ENCODE results near the gene TTC21A.

Gene TTC21A

GRCh38 chr3:39115870-39116269 lies 8.4 kb downstream of the TTC21A start:
- Histone ChIP-seq H3K4me3 (ENCODE audit: insufficient read depth, low read depth, low read length) (no peak overlapping the region), H3K9me3 (ENCODE audit: control insufficient read depth, low read length) (no peaks in the 10 kb centered on the region), H3K36me3 (ENCODE audit: control insufficient read depth, insufficient read depth, low read length) (no peaks in the 10 kb centered on the region), H3K27ac (ENCODE audit: insufficient read depth, low read depth, low read length, poor library complexity, severe bottlenecking) (no peak overlapping the region), H3K27me3 (ENCODE audit: control insufficient read depth, insufficient read depth, low read length, poor library complexity, severe bottlenecking) (no peaks in the 10 kb centered on the region), H3K4me1 (ENCODE audit: control insufficient read depth, insufficient read depth, low read length) (no peaks in the 10 kb centered on the region)
- WGBS, 2 experiments: 92 to 94% methylated on average over 3 of the region's 3 CpGs

GRCh38 chr3:39118079-39118478 lies 10.6 kb downstream of the TTC21A start:
- 88 to 90% methylated on average over 3 of the region's 3 CpGs for WGBS, 2 experiments

DNA sequence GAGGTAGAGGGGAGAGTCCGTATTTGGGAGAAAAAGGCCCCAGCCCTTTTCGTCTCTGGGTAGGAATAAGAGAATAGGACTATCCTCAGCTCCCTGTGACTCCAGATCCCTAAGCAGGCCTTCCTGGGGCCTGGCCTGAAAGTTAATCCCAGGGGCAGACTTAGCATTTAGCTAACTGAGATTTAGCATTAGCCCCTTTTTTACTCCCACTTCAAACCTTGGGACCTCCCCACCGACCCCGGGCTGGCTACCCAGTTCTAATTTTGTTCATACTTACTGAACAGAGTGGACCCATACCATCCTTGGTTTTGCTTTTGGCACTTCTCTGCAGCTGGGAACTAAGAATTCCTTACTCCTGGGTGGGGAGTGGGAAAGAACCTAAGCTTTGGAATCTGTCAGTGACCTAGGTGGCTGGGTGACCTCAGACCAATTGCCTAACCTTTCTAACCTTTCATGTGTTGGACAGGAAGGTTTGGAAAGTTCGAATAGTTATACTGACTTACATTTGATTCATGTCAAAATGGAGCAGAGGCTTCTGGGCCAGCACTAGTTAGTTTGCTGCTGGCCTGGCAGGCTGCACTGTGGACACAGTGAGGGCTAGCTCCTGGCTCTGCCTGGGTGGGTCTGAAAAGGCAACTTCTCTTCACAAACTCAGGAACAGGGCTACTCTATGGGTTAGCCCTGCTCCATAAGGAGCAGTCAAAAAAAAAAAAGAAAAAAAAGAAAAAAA lies 11.6 kb downstream of the TTC21A start:
- 75 to 82% methylated on average over 5 of the region's 5 CpGs for WGBS, 2 experiments
- Histone ChIP-seq H3K27ac (ENCODE audit: insufficient read depth, low read depth, low read length, poor library complexity, severe bottlenecking) (no peak overlapping the region), H3K4me3 (ENCODE audit: insufficient read depth, low read depth, low read length) (no peak overlapping the region), H3K9me3 (ENCODE audit: control insufficient read depth, low read length) (no peaks in the 10 kb centered on the region), H3K4me1 (ENCODE audit: control insufficient read depth, insufficient read depth, low read length) (no peaks in the 10 kb centered on the region), H3K27me3 (ENCODE audit: control insufficient read depth, insufficient read depth, low read length, poor library complexity, severe bottlenecking) (no peaks in the 10 kb centered on the region), H3K36me3 (ENCODE audit: control insufficient read depth, insufficient read depth, low read length) (no peaks in the 10 kb centered on the region)

More at GRCh38 chr3:39118079-39118478, 10.6 kb downstream of the TTC21A start:
- H3K36me3 ChIP-seq (ENCODE audit: control insufficient read depth, insufficient read depth, low read length): no peaks in the 10 kb centered on the region
- H3K4me1 ChIP-seq (ENCODE audit: control insufficient read depth, insufficient read depth, low read length): no peaks in the 10 kb centered on the region
- H3K27me3 ChIP-seq (ENCODE audit: control insufficient read depth, insufficient read depth, low read length, poor library complexity, severe bottlenecking): no peaks in the 10 kb centered on the region
- no peaks in the 10 kb centered on the region for H3K9me3 ChIP-seq (ENCODE audit: control insufficient read depth, low read length)
- H3K4me3 ChIP-seq (ENCODE audit: insufficient read depth, low read depth, low read length): no peak overlapping the region
- no peak overlapping the region for H3K27ac ChIP-seq (ENCODE audit: insufficient read depth, low read depth, low read length, poor library complexity, severe bottlenecking)

DNA sequence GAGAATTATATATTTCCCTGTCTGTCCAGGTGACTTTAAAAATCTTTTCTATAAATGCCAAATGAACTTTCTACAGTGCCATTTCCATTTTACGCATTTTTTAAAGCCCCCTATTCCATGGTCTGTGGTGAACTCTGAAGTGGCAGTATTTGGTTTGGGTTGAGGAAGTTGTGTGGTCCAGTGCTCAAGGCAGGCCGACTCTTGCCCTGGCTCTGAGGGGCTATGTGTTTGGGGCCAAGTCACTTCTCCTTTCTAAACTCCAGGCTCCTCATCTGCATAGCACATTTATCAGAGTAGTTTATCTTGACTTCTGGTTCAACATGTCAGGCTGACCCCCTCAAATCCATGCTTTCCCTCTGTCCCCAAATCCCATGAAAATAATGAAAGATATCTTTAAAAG lies 14.1 kb downstream of the TTC21A start:
- WGBS, 2 experiments: 89 to 100% methylated on average over 1 to 2 of the region's 2 CpGs
- no peak overlapping the region for H3K27ac ChIP-seq (ENCODE audit: insufficient read depth, low read depth, low read length, poor library complexity, severe bottlenecking)
- no peaks in the 10 kb centered on the region for H3K4me1 ChIP-seq (ENCODE audit: control insufficient read depth, insufficient read depth, low read length)
- no peaks in the 10 kb centered on the region for H3K27me3 ChIP-seq (ENCODE audit: control insufficient read depth, insufficient read depth, low read length, poor library complexity, severe bottlenecking)
- H3K9me3 ChIP-seq (ENCODE audit: control insufficient read depth, low read length): no peaks in the 10 kb centered on the region
- H3K36me3 ChIP-seq (ENCODE audit: control insufficient read depth, insufficient read depth, low read length): no peaks in the 10 kb centered on the region
- H3K4me3 ChIP-seq (ENCODE audit: insufficient read depth, low read depth, low read length): no peak overlapping the region

GRCh38 chr3:39122813-39123212 lies 15.3 kb downstream of the TTC21A start:
- H3K27ac ChIP-seq (ENCODE audit: insufficient read depth, low read depth, low read length, poor library complexity, severe bottlenecking): no peak overlapping the region
- WGBS, 2 experiments: 90 to 92% methylated on average over 1 of the region's 1 CpG
- no peaks in the 10 kb centered on the region for H3K4me1 ChIP-seq (ENCODE audit: control insufficient read depth, insufficient read depth, low read length)
- H3K27me3 ChIP-seq (ENCODE audit: control insufficient read depth, insufficient read depth, low read length, poor library complexity, severe bottlenecking): no peaks in the 10 kb centered on the region
- no peak overlapping the region for H3K4me3 ChIP-seq (ENCODE audit: insufficient read depth, low read depth, low read length)
- no peaks in the 10 kb centered on the region for H3K36me3 ChIP-seq (ENCODE audit: control insufficient read depth, insufficient read depth, low read length)
- H3K9me3 ChIP-seq (ENCODE audit: control insufficient read depth, low read length): no peaks in the 10 kb centered on the region

- WGBS, 2 experiments: 79 to 82% methylated on average over 5 of the region's 5 CpGs
- H3K27ac ChIP-seq (ENCODE audit: insufficient read depth, low read depth, low read length, poor library complexity, severe bottlenecking): no peak overlapping the region
- H3K36me3 ChIP-seq (ENCODE audit: control insufficient read depth, insufficient read depth, low read length): no peaks in the 10 kb centered on the region
- no peaks in the 10 kb centered on the region for H3K27me3 ChIP-seq (ENCODE audit: control insufficient read depth, insufficient read depth, low read length, poor library complexity, severe bottlenecking)
- no peak overlapping the region for H3K4me3 ChIP-seq (ENCODE audit: insufficient read depth, low read depth, low read length)
- H3K9me3 ChIP-seq (ENCODE audit: control insufficient read depth, low read length): no peaks in the 10 kb centered on the region
- H3K4me1 ChIP-seq (ENCODE audit: control insufficient read depth, insufficient read depth, low read length): no peaks in the 10 kb centered on the region
Observed at GRCh38 chr3:39124876-39125840, 17.7 kb downstream of the TTC21A start.

DNA sequence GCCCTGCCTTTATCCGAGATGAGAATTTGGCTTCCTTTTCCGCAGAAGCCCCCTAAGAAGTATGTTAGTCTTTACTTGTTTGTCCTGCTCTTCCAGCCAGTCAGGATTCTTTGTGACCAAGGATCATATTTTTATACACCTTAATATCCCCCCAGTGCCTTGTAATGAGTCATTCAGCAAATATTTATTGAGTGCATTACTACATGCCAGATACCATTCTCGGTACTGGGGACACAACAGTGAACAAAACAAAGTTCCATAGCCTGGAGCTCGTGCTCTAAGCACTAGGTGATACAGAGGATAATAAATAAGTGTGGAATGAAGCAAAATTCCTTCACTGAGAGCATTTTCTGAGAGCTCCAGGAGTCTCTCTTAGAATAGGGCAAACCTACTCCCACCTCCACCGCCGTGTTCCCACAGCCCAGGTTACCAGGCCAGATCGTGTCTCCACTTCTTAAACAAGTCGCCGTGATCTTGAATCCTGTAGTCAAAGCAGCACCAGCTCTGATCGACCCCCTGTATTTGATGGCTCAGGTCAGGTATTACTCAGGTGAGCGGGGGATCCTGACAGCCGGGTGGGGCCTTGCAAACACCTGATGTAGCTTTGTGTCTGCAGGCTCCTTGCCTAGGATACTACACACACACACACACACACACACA lies 18.5 kb downstream of the TTC21A start:
- no peaks in the 10 kb centered on the region for H3K9me3 ChIP-seq (ENCODE audit: control insufficient read depth, low read length)
- no peaks in the 10 kb centered on the region for H3K27me3 ChIP-seq (ENCODE audit: control insufficient read depth, insufficient read depth, low read length, poor library complexity, severe bottlenecking)
- no peaks in the 10 kb centered on the region for H3K4me1 ChIP-seq (ENCODE audit: control insufficient read depth, insufficient read depth, low read length)
- WGBS, 2 experiments: 83% methylated on average over 12 of the region's 12 CpGs
- no peaks in the 10 kb centered on the region for H3K36me3 ChIP-seq (ENCODE audit: control insufficient read depth, insufficient read depth, low read length)
- H3K4me3 ChIP-seq (ENCODE audit: insufficient read depth, low read depth, low read length): no peak overlapping the region
- no peak overlapping the region for H3K27ac ChIP-seq (ENCODE audit: insufficient read depth, low read depth, low read length, poor library complexity, severe bottlenecking)

GRCh38 chr3:39126532-39127071 lies 19.1 kb downstream of the TTC21A start:
- no peak overlapping the region for H3K27ac ChIP-seq (ENCODE audit: insufficient read depth, low read depth, low read length, poor library complexity, severe bottlenecking)
- 74 to 75% methylated on average over 6 of the region's 6 CpGs for WGBS, 2 experiments

DNA sequence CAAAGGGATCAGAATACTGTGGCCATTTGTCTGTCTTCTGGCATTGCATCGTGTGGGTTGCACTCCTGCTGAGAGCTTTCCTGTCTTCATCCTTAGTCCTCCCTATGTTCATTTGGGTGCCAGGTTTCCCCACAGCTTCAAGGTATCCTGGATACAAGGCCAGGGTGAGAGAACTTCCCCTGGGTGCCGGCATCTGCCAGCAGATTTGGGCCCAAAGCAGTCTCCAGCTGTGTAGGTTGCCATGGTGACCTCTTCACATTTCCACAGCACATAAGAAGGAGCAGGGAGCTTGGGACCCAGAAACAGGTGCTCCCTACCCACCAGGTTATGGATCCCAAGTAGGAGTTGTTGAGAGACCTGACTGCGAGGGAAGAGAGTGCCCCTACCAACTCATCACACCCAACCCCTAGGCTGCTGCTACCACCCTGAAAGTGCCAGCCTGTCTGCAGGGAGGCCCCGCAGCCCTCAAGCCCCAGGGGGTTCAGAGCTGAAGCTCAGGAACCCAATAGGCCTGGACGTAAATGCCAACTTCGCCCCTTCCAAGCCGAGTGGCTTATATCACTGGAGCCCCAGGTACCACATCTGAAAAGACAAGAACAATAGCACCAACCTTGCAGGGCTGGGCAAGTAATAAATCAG lies 19.9 kb downstream of the TTC21A start:
- Histone ChIP-seq H3K27me3 (ENCODE audit: control insufficient read depth, insufficient read depth, low read length, poor library complexity, severe bottlenecking) (no peaks in the 10 kb centered on the region), H3K36me3 (ENCODE audit: control insufficient read depth, insufficient read depth, low read length) (no peaks in the 10 kb centered on the region), H3K9me3 (ENCODE audit: control insufficient read depth, low read length) (no peaks in the 10 kb centered on the region), H3K4me3 (ENCODE audit: insufficient read depth, low read depth, low read length) (no peak overlapping the region), H3K4me1 (ENCODE audit: control insufficient read depth, insufficient read depth, low read length) (no peaks in the 10 kb centered on the region), H3K27ac (ENCODE audit: insufficient read depth, low read depth, low read length, poor library complexity, severe bottlenecking) (no peak overlapping the region)
- WGBS, 2 experiments: 78% methylated on average over 7 of the region's 7 CpGs

More at GRCh38 chr3:39126532-39127071, 19.1 kb downstream of the TTC21A start:
- no peaks in the 10 kb centered on the region for H3K4me1 ChIP-seq (ENCODE audit: control insufficient read depth, insufficient read depth, low read length)
- no peaks in the 10 kb centered on the region for H3K36me3 ChIP-seq (ENCODE audit: control insufficient read depth, insufficient read depth, low read length)
- H3K27me3 ChIP-seq (ENCODE audit: control insufficient read depth, insufficient read depth, low read length, poor library complexity, severe bottlenecking): no peaks in the 10 kb centered on the region
- H3K9me3 ChIP-seq (ENCODE audit: control insufficient read depth, low read length): no peaks in the 10 kb centered on the region
- H3K4me3 ChIP-seq (ENCODE audit: insufficient read depth, low read depth, low read length): no peak overlapping the region
